H1 (cell line): ENCODE measurements around the gene SULT6B1. TPM values are rescaled to one million over a fixed set of nuclear protein-coding genes. Genes with fewer than 3 reads are reported as not detected.
A peak's percentile ranks its signal among the peaks of the same experiment; 100 is the strongest.

Source experiments
- CTCF ChIA-PET: fragments of 300-600 bp; sonication (Branson Sonifier 250); formaldehyde crosslinking; loops from one replicate; lab custom pipeline; 2021; ENCODE audit not compliant: partially characterized antibody; lab: Charles Lee
- POLR2A ChIA-PET: fragments of 300-600 bp; sonication (Branson Sonifier 250); formaldehyde crosslinking; loops from one replicate; lab custom pipeline; 2021; ENCODE audit warnings: inconsistent platforms; ENCODE audit not compliant: partially characterized antibody; lab: Charles Lee
- DNase-seq, 2 experiments: peaks; one replicate each; pipeline versions ENCODE4 v3.0.0 to v3.0.0-alpha.2; 2010 to 2022; ENCODE audit warnings: low spot score in 2 of 2, low read depth in 1 of 2, mixed read lengths in 1 of 2
- FAIRE-seq: peaks from 2 replicates; lab custom pipeline; 2011; peaks lifted over from hg19 to GRCh38; lab: Jason Lieb, UNC
- H2AFZ ChIP-seq: 2 replicates; pipeline ENCODE4 v1.8.1; 2012; ENCODE audit warnings: low read length, inconsistent platforms
- H2AK5ac ChIP-seq: 2 replicates; pipeline ENCODE4 v1.6.1; 2013; ENCODE audit warnings: low read depth, low read length
- H2BK120ac ChIP-seq: replicated peaks from 2 replicates; pipeline ENCODE3; 2013; ENCODE audit warnings: low read depth, low read length, inconsistent platforms
- H2BK12ac ChIP-seq: 2 replicates; pipeline ENCODE4 v1.6.1; 2013; ENCODE audit warnings: low read depth, low read length
- H2BK15ac ChIP-seq: 2 replicates; pipeline ENCODE4 v1.6.1; 2013; ENCODE audit warnings: low read length
- H2BK20ac ChIP-seq: 2 replicates; pipeline ENCODE4 v1.6.1; 2013; ENCODE audit warnings: low read length
- H2BK5ac ChIP-seq: 2 replicates; pipeline ENCODE4 v1.6.1; 2013; ENCODE audit warnings: low read depth, low read length
- H3K14ac ChIP-seq: 2 replicates; pipeline ENCODE4 v1.6.1; 2013; ENCODE audit warnings: inconsistent platforms; ENCODE audit not compliant: insufficient read length
- H3K18ac ChIP-seq: 2 replicates; pipeline ENCODE4 v1.6.1; 2013; ENCODE audit warnings: low read length; ENCODE audit errors: extremely low read depth
- H3K23ac ChIP-seq: 2 replicates; pipeline ENCODE4 v1.6.1; 2013; ENCODE audit warnings: inconsistent platforms; ENCODE audit not compliant: insufficient read length
- H3K23me2 ChIP-seq: 2 replicates; pipeline ENCODE4 v1.6.1; 2013; ENCODE audit warnings: low read depth, low read length
- H3K27ac ChIP-seq: 2 replicates; pipeline ENCODE4 v1.6.1; 2011; ENCODE audit warnings: low read depth, low read length, inconsistent platforms
- H3K27me3 ChIP-seq, 4 experiments: replicated peaks in 1 of 4; 1 replicate in 1 of 4; 2 replicates in 3 of 4; pipeline versions ENCODE4 v1.6.1 to v1.8.1; 2011 to 2013; ENCODE audit warnings: low read length in 3 of 4, mild to moderate bottlenecking in 3 of 4, inconsistent platforms in 2 of 4, mixed read lengths in 2 of 4, moderate library complexity in 1 of 4; ENCODE audit not compliant: control insufficient read depth in 3 of 4, insufficient read depth in 3 of 4; ENCODE audit errors: extremely low read depth in 1 of 4
- H3K36me3 ChIP-seq, 4 experiments: 2 replicates each; pipeline versions ENCODE4 v1.6.1 to v1.8.1; 2011 to 2013; ENCODE audit warnings: mild to moderate bottlenecking in 4 of 4, low read length in 3 of 4, moderate library complexity in 2 of 4, control low read depth in 1 of 4, inconsistent platforms in 1 of 4; ENCODE audit not compliant: insufficient read depth in 4 of 4, control insufficient read depth in 2 of 4
- H3K4ac ChIP-seq: replicated peaks from 2 replicates; pipeline ENCODE3; 2013; ENCODE audit warnings: low read length, low read depth, mixed read lengths, inconsistent platforms; ENCODE audit not compliant: insufficient read length
- H3K4me1 ChIP-seq, 4 experiments: replicated peaks in 1 of 4; 1 replicate in 1 of 4; 2 replicates in 3 of 4; pipeline versions ENCODE4 v1.6.1 to v1.8.1; 2011 to 2013; ENCODE audit warnings: low read length in 3 of 4, inconsistent platforms in 2 of 4, mixed read lengths in 1 of 4; ENCODE audit not compliant: insufficient read depth in 4 of 4, control insufficient read depth in 3 of 4
- H3K4me2 ChIP-seq, 2 experiments: 2 replicates each; pipeline versions ENCODE4 v1.6.1 to v1.8.1; 2011 to 2013; ENCODE audit warnings: low read depth in 2 of 2, low read length in 2 of 2, control low read depth in 1 of 2, inconsistent platforms in 1 of 2, mild to moderate bottlenecking in 1 of 2; ENCODE audit not compliant: insufficient read depth in 1 of 2
- H3K4me3 ChIP-seq, 4 experiments: fragments of 200-600, 300-600 bp in 1 of 4; sonication (generic), shearing (Covaris generic), sonication (Bioruptor Twin) in 1 of 4; 2 replicates each; pipeline versions ENCODE4 v1.5.1 to v1.8.1; 2011 to 2016; ENCODE audit warnings: low read length in 4 of 4, low read depth in 3 of 4, control low read depth in 2 of 4, inconsistent platforms in 2 of 4, mild to moderate bottlenecking in 2 of 4, mixed read lengths in 1 of 4, moderate library complexity in 1 of 4; ENCODE audit not compliant: insufficient read depth in 2 of 4; ENCODE audit errors: extremely low read depth in 1 of 4
- H3K56ac ChIP-seq: replicated peaks from 2 replicates; pipeline ENCODE3; 2013; ENCODE audit warnings: low read depth, mild to moderate bottlenecking, mixed read lengths, low read length, inconsistent platforms; ENCODE audit not compliant: insufficient read length
- H3K79me1 ChIP-seq: 2 replicates; pipeline ENCODE4 v1.6.1; 2013; ENCODE audit warnings: low read depth, low read length, control low read depth
- H3K79me2 ChIP-seq, 2 experiments: 2 replicates each; pipeline versions ENCODE4 v1.6.1 to v1.8.1; 2012 to 2013; ENCODE audit warnings: low read length in 2 of 2, mild to moderate bottlenecking in 2 of 2, inconsistent platforms in 1 of 2; ENCODE audit not compliant: insufficient read depth in 2 of 2, control insufficient read depth in 1 of 2
- H3K9ac ChIP-seq, 4 experiments: replicated peaks in 1 of 4; 1 replicate in 1 of 4; 2 replicates in 3 of 4; pipeline versions ENCODE4 v1.6.1 to v1.8.1; 2011 to 2013; ENCODE audit warnings: low read depth in 3 of 4, low read length in 3 of 4, control low read depth in 2 of 4, mild to moderate bottlenecking in 2 of 4, moderate library complexity in 2 of 4, inconsistent platforms in 1 of 4; ENCODE audit errors: extremely low read depth in 1 of 4
- H3K9me3 ChIP-seq, 2 experiments: 2 replicates each; pipeline versions ENCODE4 v1.6.1 to v1.8.1; 2012 to 2013; ENCODE audit warnings: mild to moderate bottlenecking in 2 of 2, moderate library complexity in 2 of 2, control low read depth in 1 of 2, inconsistent platforms in 1 of 2, low read depth in 1 of 2, low read length in 1 of 2, mixed read lengths in 1 of 2; ENCODE audit not compliant: insufficient read depth in 2 of 2
- H4K20me1 ChIP-seq, 2 experiments: replicated peaks in 1 of 2; 2 replicates each; pipeline versions ENCODE3 to v1.8.1; 2011 to 2013; ENCODE audit warnings: inconsistent platforms in 2 of 2, low read length in 2 of 2, mild to moderate bottlenecking in 1 of 2; ENCODE audit not compliant: insufficient read depth in 2 of 2, control insufficient read depth in 1 of 2
- H4K5ac ChIP-seq: 2 replicates; pipeline ENCODE4 v1.6.1; 2013; ENCODE audit warnings: low read length, low read depth, mixed read lengths, inconsistent platforms; ENCODE audit not compliant: insufficient read length
- H4K8ac ChIP-seq: 2 replicates; pipeline ENCODE4 v1.8.0; 2013; ENCODE audit warnings: mild to moderate bottlenecking, moderate library complexity, low read length, inconsistent platforms; ENCODE audit not compliant: insufficient read depth; ENCODE audit errors: extremely low read depth
- H4K91ac ChIP-seq: replicated peaks from 2 replicates; pipeline ENCODE3; 2013; ENCODE audit warnings: low read length, mixed read lengths, inconsistent platforms; ENCODE audit not compliant: insufficient read length
- BCL11A ChIP-seq, 2 experiments: IDR thresholded peaks; one replicate each; pipeline ENCODE4 v1.6.1; 2011; ENCODE audit warnings: low read depth in 2 of 2, low read length in 2 of 2, mild to moderate bottlenecking in 2 of 2
- BRCA1 ChIP-seq: IDR thresholded peaks from 2 replicates; pipeline ENCODE4 v1.6.1; 2012; ENCODE audit warnings: low read depth, low read length, improper control_type of control experiment
- EGR1 ChIP-seq: IDR thresholded peaks from 2 replicates; pipeline ENCODE4 v1.6.1; 2011; ENCODE audit warnings: low read depth, low read length, borderline replicate concordance
- HDAC2 ChIP-seq, 2 experiments: fragments of 300-600 bp in 1 of 2; sonication (generic) in 1 of 2; IDR thresholded peaks; 2 replicates each; pipeline ENCODE4 v1.6.1; 2011 to 2012; ENCODE audit warnings: low read depth in 2 of 2, low read length in 2 of 2, mild to moderate bottlenecking in 2 of 2, moderate library complexity in 2 of 2, borderline replicate concordance in 1 of 2, inconsistent platforms in 1 of 2
- KDM1A ChIP-seq: fragments of 200-600, 300-600 bp; sonication (generic); IDR thresholded peaks from 2 replicates; pipeline ENCODE4 v1.7.1; 2016; ENCODE audit warnings: mild to moderate bottlenecking, low read length, borderline replicate concordance
- MAFK ChIP-seq: IDR thresholded peaks from 2 replicates; pipeline ENCODE4 v1.6.1; 2012; ENCODE audit warnings: low read depth, mild to moderate bottlenecking, improper control_type of control experiment, low read length
- PHF8 ChIP-seq: fragments of 200-600 bp; sonication (generic); conservative IDR thresholded peaks from 2 replicates; pipeline ENCODE4 v1.7.1; 2012; ENCODE audit warnings: low read depth, mild to moderate bottlenecking, inconsistent platforms, low read length, moderate library complexity
- POLR2A ChIP-seq, 2 experiments: IDR thresholded peaks; 1 replicate in 1 of 2; 2 replicates in 1 of 2; pipeline ENCODE4 v1.6.1; 2011; ENCODE audit warnings: low read depth in 2 of 2, low read length in 2 of 2, mild to moderate bottlenecking in 2 of 2; ENCODE audit errors: control extremely low read depth in 1 of 2
- RFX5 ChIP-seq: IDR thresholded peaks from 2 replicates; pipeline ENCODE4 v1.6.1; 2011; ENCODE audit warnings: low read depth, low read length, improper control_type of control experiment, borderline replicate concordance
- SAP30 ChIP-seq: fragments of 300-600 bp; sonication (generic); IDR thresholded peaks from 2 replicates; pipeline ENCODE4 v1.7.1; 2012; ENCODE audit warnings: low read length, moderate library complexity, mild to moderate bottlenecking, inconsistent platforms; ENCODE audit not compliant: insufficient read depth, insufficient replicate concordance
- ZNF274 ChIP-seq: IDR thresholded peaks from 2 replicates; pipeline ENCODE4 v1.7.0; 2012; ENCODE audit warnings: low read length, borderline replicate concordance; ENCODE audit errors: extremely low read depth
- WGBS, 2 experiments: shearing (Covaris generic) in 1 of 2; methylation state at CpG; one replicate each; pipeline versions ENCODE4 v1.1.6 to v1.1.7; 2013 to 2015; ENCODE audit warnings: low lambda C conversion rate in 2 of 2, mixed read lengths in 2 of 2, inconsistent platforms in 1 of 2, low coverage in 1 of 2, missing lambda C conversion rate in 1 of 2; ENCODE audit not compliant: insufficient replicate concordance in 2 of 2, insufficient coverage in 1 of 2, insufficient read length in 1 of 2; ENCODE audit errors: extremely low coverage in 1 of 2, missing lambda C conversion rate in 1 of 2; 5-methylcytosine and 5-hydroxymethylcytosine counted together
- polyA plus RNA-seq, 7 experiments: library from polyadenylated mRNA; depleted of rRNA in 3 of 7; stranded (reverse) in 5 of 7; unstranded in 2 of 7; fragments of >200 nt in 5 of 7; fragments of 200-250 nt in 2 of 7; gene quantifications; 1 replicate in 5 of 7; 2 replicates in 1 of 7; 4 replicates in 1 of 7; pipeline versions ENCODE4 v1.2.1 to v1.2.3, GENCODE V29; 2011 to 2013; ENCODE audit warnings: missing spikeins in 2 of 7, mixed read lengths in 2 of 7
- total RNA-seq: library from RNA; stranded (reverse); fragmentation: NEBNext Ultra II Directional; extraction: Animal tissue kit (Norgen Biotek cat#: 25700); gene quantifications from 2 replicates; pipeline ENCODE4 v1.2.1, GENCODE V29; 2021
- TF ChIP-seq, protein P1 (sequence below): IDR thresholded peaks from 2 replicates; pipeline ENCODE4 v1.6.1; 2012; ENCODE audit warnings: inconsistent platforms
- TF ChIP-seq, protein P2 (sequence below): IDR thresholded peaks from 2 replicates; pipeline ENCODE4 v1.6.1; 2011; ENCODE audit warnings: low read length, improper control_type of control experiment

Gene SULT6B1
- total and polyA plus RNA-seq, 2 of the 8 experiments (the other 6 are each of a cell fraction or from before 2014, with no cell fraction given) = not detected

DNA sequence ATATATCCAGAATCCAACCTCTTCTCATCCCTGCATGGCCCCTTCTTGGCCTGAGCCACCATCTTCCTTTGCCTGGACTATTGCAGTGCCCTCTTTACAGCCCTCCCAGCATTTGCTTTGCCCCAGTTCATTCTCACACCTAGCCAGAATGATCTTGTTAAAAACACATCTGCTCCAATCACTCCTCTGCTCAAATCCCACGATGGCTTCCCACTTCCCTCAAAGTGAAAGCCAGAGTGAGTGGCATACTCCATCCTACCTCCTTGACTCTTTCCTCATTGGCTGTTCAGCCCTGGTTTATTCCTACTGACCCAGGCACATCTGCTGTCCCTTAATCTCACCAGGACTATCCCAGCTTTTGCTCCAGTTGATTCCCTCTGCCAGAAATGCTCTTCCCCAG lies 14.7 kb downstream of the SULT6B1 start:
- Histone ChIP-seq H2BK20ac (0 out of 2 replicates have a peak overlapping the region, but pooled peaks have one; percentile 52), H4K91ac (peak overlapping the region; percentile 44), H2BK12ac (no peak overlapping the region), H3K56ac (no peak overlapping the region), H3K23me2 (no peaks in the 10 kb centered on the region), H3K14ac (no peak overlapping the region), H2BK15ac (no peak overlapping the region), H3K79me2 (no peaks in the 10 kb centered on the region), H3K79me1 (no peaks in the 10 kb centered on the region), H3K9ac (no peak overlapping the region), H3K9me3 (no peaks in the 10 kb centered on the region; a peak in 1 of 4 replicates), H2AK5ac (no peak overlapping the region), H2AFZ (peak overlapping the region; percentile 81; the same call in 1 of the 2 replicates), H2BK120ac (no peak overlapping the region), H3K23ac (no peak overlapping the region), H3K27ac (no peak overlapping the region), H2BK5ac (no peak overlapping the region), H3K4me2 (no peak overlapping the region), H3K4me1 (no peaks in the 10 kb centered on the region), H3K4me3 (no peak overlapping the region), H3K36me3 (no peaks in the 10 kb centered on the region), H3K27me3 (no peaks in the 10 kb centered on the region), H3K18ac (no peak overlapping the region), H4K5ac (no peak overlapping the region), H4K8ac (no peak overlapping the region), H4K20me1 (no peaks in the 10 kb centered on the region), H3K4ac (no peak overlapping the region)
- ChIA-PET POLR2A (no interaction called here), CTCF (no interaction called here)
- DNase-seq (no peak), FAIRE-seq (no peak)
- WGBS, 2 experiments = 73% methylated on average over 1 of the region's 1 CpG; no CpG with 5 or more reads in 1 of the 2 experiments
- TF ChIP-seq, protein P1, sequence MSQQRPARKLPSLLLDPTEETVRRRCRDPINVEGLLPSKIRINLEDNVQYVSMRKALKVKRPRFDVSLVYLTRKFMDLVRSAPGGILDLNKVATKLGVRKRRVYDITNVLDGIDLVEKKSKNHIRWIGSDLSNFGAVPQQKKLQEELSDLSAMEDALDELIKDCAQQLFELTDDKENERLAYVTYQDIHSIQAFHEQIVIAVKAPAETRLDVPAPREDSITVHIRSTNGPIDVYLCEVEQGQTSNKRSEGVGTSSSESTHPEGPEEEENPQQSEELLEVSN = no peak
- no peak for TF ChIP-seq POLR2A (IDR thresholded peaks at IDR 0.05; ENCODE audit: control extremely low read depth in 1 of 2, low read depth in 2 of 2, low read length in 2 of 2)
- no peak for TF ChIP-seq EGR1
- TF ChIP-seq PHF8 = no peak
- no peak for TF ChIP-seq KDM1A
- TF ChIP-seq ZNF274 = no peak
- no peak for TF ChIP-seq SAP30
- TF ChIP-seq BCL11A (IDR thresholded peaks at IDR 0.05; ENCODE audit: low read depth in 2 of 2, low read length in 2 of 2) = no peak
- TF ChIP-seq RFX5 = no peak
- TF ChIP-seq HDAC2 (IDR thresholded peaks at IDR 0.05; ENCODE audit: borderline replicate concordance in 1 of 2, low read depth in 2 of 2, low read length in 2 of 2) = no peak
- TF ChIP-seq, protein P2, sequence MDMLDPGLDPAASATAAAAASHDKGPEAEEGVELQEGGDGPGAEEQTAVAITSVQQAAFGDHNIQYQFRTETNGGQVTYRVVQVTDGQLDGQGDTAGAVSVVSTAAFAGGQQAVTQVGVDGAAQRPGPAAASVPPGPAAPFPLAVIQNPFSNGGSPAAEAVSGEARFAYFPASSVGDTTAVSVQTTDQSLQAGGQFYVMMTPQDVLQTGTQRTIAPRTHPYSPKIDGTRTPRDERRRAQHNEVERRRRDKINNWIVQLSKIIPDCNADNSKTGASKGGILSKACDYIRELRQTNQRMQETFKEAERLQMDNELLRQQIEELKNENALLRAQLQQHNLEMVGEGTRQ = no peak
- TF ChIP-seq MAFK = no peak
- no peak for TF ChIP-seq BRCA1
